ENCODE results near the gene TRABD2A. TPM values are rescaled to one million over a fixed set of nuclear protein-coding genes. Genes with fewer than 3 reads are reported as not detected.

The TRABD2A gene
- total and polyA plus RNA-seq, 2 of the 13 experiments (the other 11 are each of a cell fraction or from before 2014, with no cell fraction given): 0.15 TPM; not detected in 1

DNA sequence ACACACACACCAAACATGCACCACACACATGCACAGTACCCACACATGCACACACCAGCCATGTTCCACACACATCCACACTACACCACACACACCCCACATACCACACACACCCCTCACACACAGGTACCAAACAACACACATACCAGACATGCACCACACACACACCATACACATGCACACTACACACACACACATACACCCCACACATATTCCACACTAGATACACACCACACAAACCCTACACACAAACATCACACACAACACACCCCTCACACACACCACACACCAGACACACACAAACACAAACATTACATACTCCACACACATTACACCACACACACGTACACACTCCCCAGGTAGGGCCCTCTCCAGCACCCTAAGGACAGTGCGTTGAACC is 51.2 kb downstream of the TRABD2A start:
- Histone ChIP-seq H4K20me1 (ENCODE audit: insufficient read depth, low read length) (no peaks in the 10 kb centered on the region), H3K9me3 (ENCODE audit: low read length) (no peaks in the 10 kb centered on the region), H3K79me2 (ENCODE audit: insufficient read depth, low read length) (no peaks in the 10 kb centered on the region), H3K4me2 (ENCODE audit: low read depth, low read length) (no peak overlapping the region), H3K27ac (ENCODE audit: extremely low read length, insufficient read depth, low read length) (no peak overlapping the region), H3K27me3 (ENCODE audit: control insufficient read depth in 1 of 2, insufficient read depth in 2 of 2, low read length in 2 of 2) (peaks cover 2 to 5% of the 10 kb centered on the region in 2 experiments; a peak in 3 of 5 replicates), H3K4me3 (replicated peaks in 1 of 3; ENCODE audit: insufficient read depth in 1 of 3, low read depth in 2 of 3, low read length in 3 of 3) (no peak overlapping the region), H3K4me1 (ENCODE audit: insufficient read depth, low read length) (no peaks in the 10 kb centered on the region), H2AFZ (ENCODE audit: low read length) (no peak overlapping the region), H3K9ac (ENCODE audit: insufficient read depth, low read depth, low read length) (no peak overlapping the region), H3K36me3 (replicated peaks in 1 of 2; ENCODE audit: control insufficient read depth in 1 of 2, insufficient read depth in 2 of 2, low read length in 2 of 2) (no peaks in the 10 kb centered on the region)
- DNase-seq (ENCODE audit: low spot score) (no peak), FAIRE-seq (no peak), ATAC-seq (no peak)
- WGBS (ENCODE audit: low lambda C conversion rate): 47% methylated on average over 2 of the region's 2 CpGs
- BruUV-seq (replicated peaks): no TSS peak
- in situ Hi-C loops (cut with HindIII; ENCODE audit: extremely low pct_ligation_motif_present, low pct_unique_long_range_greater_than_20kb): no loop called here
- intact Hi-C loops (cut with micrococcal nuclease; ENCODE audit: unreplicated experiment): no loop called here
- CTCF ChIA-PET (ENCODE audit: low intra/inter-chr PET ratio, low total read pairs): no interaction called here
- POLR2A ChIA-PET: no interaction called here
- TF ChIP-seq, protein P1, sequence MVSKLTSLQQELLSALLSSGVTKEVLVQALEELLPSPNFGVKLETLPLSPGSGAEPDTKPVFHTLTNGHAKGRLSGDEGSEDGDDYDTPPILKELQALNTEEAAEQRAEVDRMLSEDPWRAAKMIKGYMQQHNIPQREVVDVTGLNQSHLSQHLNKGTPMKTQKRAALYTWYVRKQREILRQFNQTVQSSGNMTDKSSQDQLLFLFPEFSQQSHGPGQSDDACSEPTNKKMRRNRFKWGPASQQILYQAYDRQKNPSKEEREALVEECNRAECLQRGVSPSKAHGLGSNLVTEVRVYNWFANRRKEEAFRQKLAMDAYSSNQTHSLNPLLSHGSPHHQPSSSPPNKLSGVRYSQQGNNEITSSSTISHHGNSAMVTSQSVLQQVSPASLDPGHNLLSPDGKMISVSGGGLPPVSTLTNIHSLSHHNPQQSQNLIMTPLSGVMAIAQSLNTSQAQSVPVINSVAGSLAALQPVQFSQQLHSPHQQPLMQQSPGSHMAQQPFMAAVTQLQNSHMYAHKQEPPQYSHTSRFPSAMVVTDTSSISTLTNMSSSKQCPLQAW (CRISPR knock-in tag; IDR thresholded peaks at IDR 0.05): no peak
- TF ChIP-seq FOXP1 (IDR thresholded peaks at IDR 0.05): peak; percentile 5; the same call in 1 of the 2 replicates
- no peak for TF ChIP-seq FOXP1 (CRISPR knock-in tag; IDR thresholded peaks at IDR 0.05)
- TF ChIP-seq, protein P2, sequence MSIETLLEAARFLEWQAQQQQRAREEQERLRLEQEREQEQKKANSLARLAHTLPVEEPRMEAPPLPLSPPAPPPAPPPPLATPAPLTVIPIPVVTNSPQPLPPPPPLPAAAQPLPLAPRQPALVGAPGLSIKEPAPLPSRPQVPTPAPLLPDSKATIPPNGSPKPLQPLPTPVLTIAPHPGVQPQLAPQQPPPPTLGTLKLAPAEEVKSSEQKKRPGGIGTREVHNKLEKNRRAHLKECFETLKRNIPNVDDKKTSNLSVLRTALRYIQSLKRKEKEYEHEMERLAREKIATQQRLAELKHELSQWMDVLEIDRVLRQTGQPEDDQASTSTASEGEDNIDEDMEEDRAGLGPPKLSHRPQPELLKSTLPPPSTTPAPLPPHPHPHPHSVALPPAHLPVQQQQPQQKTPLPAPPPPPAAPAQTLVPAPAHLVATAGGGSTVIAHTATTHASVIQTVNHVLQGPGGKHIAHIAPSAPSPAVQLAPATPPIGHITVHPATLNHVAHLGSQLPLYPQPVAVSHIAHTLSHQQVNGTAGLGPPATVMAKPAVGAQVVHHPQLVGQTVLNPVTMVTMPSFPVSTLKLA (IDR thresholded peaks at IDR 0.05): 0 out of 2 replicates have a peak, but pooled peaks have one; percentile 29
- TF ChIP-seq, protein P3, sequence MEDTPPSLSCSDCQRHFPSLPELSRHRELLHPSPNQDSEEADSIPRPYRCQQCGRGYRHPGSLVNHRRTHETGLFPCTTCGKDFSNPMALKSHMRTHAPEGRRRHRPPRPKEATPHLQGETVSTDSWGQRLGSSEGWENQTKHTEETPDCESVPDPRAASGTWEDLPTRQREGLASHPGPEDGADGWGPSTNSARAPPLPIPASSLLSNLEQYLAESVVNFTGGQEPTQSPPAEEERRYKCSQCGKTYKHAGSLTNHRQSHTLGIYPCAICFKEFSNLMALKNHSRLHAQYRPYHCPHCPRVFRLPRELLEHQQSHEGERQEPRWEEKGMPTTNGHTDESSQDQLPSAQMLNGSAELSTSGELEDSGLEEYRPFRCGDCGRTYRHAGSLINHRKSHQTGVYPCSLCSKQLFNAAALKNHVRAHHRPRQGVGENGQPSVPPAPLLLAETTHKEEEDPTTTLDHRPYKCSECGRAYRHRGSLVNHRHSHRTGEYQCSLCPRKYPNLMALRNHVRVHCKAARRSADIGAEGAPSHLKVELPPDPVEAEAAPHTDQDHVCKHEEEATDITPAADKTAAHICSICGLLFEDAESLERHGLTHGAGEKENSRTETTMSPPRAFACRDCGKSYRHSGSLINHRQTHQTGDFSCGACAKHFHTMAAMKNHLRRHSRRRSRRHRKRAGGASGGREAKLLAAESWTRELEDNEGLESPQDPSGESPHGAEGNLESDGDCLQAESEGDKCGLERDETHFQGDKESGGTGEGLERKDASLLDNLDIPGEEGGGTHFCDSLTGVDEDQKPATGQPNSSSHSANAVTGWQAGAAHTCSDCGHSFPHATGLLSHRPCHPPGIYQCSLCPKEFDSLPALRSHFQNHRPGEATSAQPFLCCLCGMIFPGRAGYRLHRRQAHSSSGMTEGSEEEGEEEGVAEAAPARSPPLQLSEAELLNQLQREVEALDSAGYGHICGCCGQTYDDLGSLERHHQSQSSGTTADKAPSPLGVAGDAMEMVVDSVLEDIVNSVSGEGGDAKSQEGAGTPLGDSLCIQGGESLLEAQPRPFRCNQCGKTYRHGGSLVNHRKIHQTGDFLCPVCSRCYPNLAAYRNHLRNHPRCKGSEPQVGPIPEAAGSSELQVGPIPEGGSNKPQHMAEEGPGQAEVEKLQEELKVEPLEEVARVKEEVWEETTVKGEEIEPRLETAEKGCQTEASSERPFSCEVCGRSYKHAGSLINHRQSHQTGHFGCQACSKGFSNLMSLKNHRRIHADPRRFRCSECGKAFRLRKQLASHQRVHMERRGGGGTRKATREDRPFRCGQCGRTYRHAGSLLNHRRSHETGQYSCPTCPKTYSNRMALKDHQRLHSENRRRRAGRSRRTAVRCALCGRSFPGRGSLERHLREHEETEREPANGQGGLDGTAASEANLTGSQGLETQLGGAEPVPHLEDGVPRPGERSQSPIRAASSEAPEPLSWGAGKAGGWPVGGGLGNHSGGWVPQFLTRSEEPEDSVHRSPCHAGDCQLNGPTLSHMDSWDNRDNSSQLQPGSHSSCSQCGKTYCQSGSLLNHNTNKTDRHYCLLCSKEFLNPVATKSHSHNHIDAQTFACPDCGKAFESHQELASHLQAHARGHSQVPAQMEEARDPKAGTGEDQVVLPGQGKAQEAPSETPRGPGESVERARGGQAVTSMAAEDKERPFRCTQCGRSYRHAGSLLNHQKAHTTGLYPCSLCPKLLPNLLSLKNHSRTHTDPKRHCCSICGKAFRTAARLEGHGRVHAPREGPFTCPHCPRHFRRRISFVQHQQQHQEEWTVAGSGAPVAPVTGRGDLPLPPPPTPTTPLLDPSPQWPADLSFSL (CRISPR knock-in tag; IDR thresholded peaks at IDR 0.05): peak; percentile 66; the same call in 1 of the 2 replicates
- peak; percentile 1; the same call in 1 of the 2 replicates for TF ChIP-seq PLRG1 (conservative IDR thresholded peaks at IDR 0.05)
- 0 out of 2 replicates have a peak, but pooled peaks have one; percentile 33 for TF ChIP-seq ATF7 (IDR thresholded peaks at IDR 0.05)
- no peak for TF ChIP-seq ATF7 (CRISPR knock-in tag; IDR thresholded peaks at IDR 0.05)
- peak; percentile 5 for TF ChIP-seq PHB2 (IDR thresholded peaks at IDR 0.05; ENCODE audit: partially characterized antibody)
- TF ChIP-seq NFIC (IDR thresholded peaks at IDR 0.05; ENCODE audit: low read length): no peak
- peak; percentile 50; the same call in 1 of the 2 replicates for TF ChIP-seq SOX6 (IDR thresholded peaks at IDR 0.05)
- TF ChIP-seq SOX6 (CRISPR knock-in tag; IDR thresholded peaks at IDR 0.05): no peak
- TF ChIP-seq HIVEP1 (CRISPR knock-in tag; IDR thresholded peaks at IDR 0.05): no peak
- 0 out of 2 replicates have a peak, but pooled peaks have one; percentile 30 for TF ChIP-seq NONO (IDR thresholded peaks at IDR 0.05)
- no peak for TF ChIP-seq NONO (CRISPR knock-in tag; conservative IDR thresholded peaks at IDR 0.05)
